ENCODE results near the gene CCDC192.

CCDC192 gene

DNA sequence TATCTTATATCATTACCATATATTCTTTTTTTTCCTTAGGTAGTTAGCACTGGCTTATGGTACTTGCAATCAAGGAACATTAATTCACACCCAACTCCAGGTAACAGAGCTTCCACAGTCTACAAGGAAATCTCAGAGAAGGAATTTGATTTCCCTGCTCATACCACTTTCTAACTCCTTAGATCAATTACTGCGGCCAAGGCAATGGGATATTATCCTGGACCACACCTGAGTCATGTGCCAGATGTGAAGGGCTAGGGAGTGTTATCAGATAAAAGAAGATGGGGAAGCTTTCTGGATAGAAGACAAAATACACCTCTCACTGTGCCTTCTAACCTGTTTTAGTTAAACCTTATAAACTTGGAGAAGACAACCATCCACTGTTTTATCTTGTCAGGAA is 181.2 kb downstream of the CCDC192 start:
- DNase-seq (ENCODE audit: low read depth in 2 of 2): no peak

DNA sequence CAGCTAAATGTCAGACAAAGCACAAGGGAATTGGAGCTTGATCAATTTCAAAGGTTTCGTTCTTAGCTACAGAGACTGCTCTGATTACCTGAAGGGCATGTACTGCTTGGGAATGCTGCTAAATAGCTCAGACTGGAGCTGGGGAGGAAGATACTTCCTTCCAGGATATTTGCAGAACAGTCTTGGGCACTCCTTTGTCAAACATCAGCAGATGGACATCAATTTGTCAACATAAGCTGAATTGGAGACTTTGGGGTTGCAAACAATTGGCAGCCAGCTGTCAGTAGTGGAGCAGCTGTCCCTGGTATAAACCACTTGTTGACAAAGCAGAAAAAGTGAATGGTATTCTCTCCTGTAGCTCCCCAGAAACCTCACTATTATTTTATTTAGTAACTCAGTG is 182.0 kb downstream of the CCDC192 start:
- DNase-seq (ENCODE audit: low read depth in 2 of 2): no peak

DNA sequence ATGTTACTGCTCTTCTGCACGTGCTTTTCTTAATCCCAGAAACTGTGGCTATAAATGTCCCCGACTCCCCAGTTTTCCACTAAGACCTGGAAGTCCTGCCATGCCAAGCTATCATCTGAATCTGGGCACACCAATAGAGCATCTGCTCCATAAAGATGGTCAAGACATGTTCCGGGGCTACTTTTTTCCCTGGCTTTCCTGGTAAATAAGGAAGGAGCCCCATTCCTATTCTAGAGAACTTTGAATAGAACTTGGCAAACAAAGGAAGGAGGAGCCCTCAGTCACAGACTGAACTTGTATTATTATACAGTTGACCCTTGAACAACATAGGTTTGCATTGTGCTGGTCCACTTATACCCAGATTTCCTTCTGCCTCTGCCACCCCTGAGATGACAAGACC is 182.9 kb downstream of the CCDC192 start:
- DNase-seq (ENCODE audit: low read depth in 2 of 2): no peak

DNA sequence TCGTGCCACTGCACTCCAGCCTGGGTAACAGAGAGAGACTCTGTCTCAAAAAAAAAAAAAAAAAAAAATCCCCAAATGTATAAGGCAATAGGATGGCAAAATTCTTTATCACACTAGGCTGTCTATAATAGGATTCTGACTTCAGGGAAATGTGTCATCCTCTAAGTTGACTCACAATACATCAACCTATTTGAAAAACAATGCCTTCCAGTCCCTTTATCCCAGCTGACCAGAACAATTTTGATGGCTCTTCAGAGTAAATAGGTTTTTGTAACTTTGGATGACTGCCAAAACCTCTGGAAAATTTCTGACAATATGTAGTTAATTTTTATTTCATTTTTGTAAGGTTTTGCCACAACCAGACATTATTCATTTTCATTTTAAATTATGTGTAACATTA is 184.1 kb downstream of the CCDC192 start:
- DNase-seq (ENCODE audit: low read depth in 2 of 2): no peak

- no peak for DNase-seq (ENCODE audit: low read depth in 2 of 2)
Measured at GRCh38 chr5:127891942-127892341, 188.8 kb downstream of the CCDC192 start.

- DNase-seq (ENCODE audit: low read depth in 2 of 2): no peak
Measured at GRCh38 chr5:127892467-127893207, 189.4 kb downstream of the CCDC192 start.

DNA sequence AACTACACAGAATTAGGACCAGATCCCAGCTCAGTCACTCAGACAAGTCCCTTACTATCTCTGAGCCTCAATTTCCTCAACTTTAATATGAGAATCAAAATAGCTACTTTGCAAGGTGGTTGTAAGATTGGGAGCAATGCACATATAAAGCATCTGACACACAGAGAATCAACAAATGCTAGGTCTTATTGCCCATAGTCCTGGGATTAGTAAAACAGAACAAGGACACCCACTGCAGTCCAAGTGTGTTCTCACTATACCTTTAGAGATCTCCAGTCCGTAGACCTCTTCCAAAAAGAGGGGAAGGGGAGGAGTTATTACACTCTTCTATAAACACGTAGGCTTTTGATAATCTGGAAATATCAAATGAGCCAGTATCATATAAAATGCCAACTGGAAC is 190.0 kb downstream of the CCDC192 start:
- no peak for DNase-seq (ENCODE audit: low read depth in 2 of 2)

DNA sequence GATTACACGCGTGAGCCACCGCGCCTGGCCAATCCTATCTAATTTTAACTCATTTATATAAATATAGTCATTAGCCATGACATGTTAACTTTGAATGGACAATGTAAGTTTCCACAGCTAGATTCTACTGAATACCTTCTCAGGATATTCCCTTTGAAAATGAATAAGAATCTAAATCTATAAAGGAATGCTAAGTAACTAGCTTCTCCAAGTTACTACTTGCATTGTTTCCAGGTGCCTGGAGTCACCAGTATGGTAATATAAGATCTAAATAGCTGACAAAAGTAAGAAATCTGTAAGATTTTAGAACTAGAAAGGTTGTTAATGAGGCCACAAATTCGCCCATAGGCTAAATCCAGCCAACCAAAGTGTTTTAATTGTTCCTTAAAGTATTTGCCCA is 191.3 kb downstream of the CCDC192 start:
- no peak for DNase-seq (ENCODE audit: low read depth in 2 of 2)

DNA sequence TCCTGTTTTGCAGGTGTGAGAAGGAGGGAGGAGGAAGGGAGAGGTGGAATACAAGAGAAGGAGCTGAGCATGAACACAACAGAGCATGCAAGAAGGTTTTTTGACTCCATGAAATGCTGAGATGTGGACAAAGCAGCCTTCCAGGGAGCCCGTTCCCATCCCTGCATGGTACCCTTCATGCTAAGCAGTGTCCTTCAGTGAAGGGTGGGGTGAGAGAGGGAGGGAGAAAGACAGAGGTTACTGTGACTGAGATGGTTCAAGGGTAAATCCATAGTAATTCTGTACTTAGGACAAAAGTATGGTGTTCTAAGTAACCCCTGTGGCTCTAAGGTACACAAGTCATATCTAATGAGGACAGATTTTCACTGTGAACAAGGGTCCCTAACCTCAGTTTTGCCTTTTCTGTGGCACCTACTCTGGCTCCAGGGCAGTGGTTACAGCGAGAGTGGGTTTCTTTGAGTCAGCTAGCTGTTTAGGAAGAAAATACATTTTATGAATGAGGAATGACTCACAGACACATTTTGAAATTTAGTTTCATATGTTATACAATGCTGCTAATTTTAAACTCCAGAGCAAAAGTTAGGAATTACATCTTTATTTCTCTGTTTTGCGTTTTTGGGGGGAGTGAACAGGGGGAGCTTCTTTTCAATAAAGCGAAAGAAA is 195.5 kb downstream of the CCDC192 start:
- no peak for DNase-seq (ENCODE audit: low read depth in 2 of 2)

DNA sequence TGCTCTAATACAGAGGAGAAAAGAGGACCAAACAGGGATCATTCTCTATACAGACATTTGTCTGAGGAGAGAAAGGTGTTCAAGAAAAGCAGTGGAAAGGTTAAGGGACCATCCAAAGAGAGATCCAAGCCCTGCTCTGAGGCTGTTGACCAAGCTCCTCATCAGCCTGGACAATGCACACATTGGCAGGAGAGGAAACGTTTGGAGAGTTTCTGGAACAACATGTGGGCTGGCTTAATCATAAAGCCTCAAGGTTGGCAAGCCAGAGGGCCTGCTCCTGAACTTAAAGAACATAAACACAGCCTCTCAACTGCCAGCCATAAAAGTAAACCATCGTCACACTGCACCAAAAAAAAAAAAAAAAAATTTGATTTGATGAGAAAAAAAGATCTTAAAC is 196.0 kb downstream of the CCDC192 start:
- no peak for DNase-seq (ENCODE audit: low read depth in 2 of 2)

GRCh38 chr5:127906562-127907204 is 203.5 kb downstream of the CCDC192 start:
- DNase-seq (ENCODE audit: low read depth in 2 of 2): no peak

DNA sequence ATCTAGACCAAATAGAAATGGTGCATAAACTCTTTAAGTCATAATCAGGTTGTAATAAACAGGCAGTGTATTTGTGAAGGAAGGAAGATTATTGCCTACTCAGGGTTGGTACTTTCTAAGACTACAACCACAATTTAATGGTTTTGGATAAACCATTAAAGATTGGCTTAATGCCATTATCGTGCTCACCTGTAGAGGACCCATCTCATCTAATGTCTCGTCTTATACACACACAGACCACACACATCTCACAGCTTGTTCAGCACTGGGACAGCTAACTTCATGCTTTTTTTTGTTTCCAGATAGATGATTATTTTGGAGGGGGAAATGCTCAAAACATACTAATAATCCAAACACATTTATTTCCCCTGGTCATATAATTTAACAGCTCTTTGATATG is 204.7 kb downstream of the CCDC192 start:
- DNase-seq (ENCODE audit: low read depth in 2 of 2): no peak

GRCh38 chr5:127909066-127909465 is 205.9 kb downstream of the CCDC192 start:
- no peak for DNase-seq (ENCODE audit: low read depth in 2 of 2)

GRCh38 chr5:127909821-127910220 is 206.6 kb downstream of the CCDC192 start:
- DNase-seq (ENCODE audit: low read depth in 2 of 2): no peak

- no peak for DNase-seq (ENCODE audit: low read depth in 2 of 2)
Measured at GRCh38 chr5:127910307-127910956, 207.2 kb downstream of the CCDC192 start.

- no peak for DNase-seq (ENCODE audit: low read depth in 2 of 2)
Measured at GRCh38 chr5:127911619-127912018, 208.4 kb downstream of the CCDC192 start.

GRCh38 chr5:127912411-127912810 is 209.2 kb downstream of the CCDC192 start:
- no peak for DNase-seq (ENCODE audit: low read depth in 2 of 2)

DNA sequence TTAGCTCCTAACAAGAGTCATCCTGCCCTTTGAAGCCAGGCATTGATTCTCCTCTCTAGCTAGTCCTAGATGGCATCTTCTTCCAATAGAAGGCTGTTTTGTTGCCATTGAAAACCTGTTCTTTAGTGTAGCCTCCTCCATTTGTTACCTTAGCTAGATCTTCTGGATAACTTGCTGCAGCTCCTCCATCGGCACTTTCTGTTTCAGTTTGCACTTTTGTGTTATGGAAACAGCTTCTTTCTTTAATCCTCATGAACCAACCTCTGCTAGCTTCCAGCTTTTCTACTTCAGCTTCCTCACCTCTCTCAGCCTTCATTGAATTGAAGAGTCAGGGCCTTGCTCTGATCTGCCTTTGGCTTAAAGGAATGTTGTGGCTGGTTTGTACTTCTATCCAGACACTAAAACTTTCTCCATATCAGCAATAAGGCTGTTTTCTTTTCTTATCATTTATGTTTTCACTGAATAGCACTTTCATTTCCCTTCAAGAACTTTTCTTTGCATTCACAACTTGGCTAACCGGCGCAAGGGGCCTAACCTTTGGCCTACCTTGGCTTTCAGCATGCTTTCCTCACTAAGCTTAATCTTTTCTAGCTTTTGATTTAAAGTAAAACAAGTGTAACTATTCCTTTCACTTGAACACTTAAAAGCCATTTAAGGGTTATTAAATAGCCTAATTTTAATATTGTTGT is 213.8 kb downstream of the CCDC192 start:
- DNase-seq (ENCODE audit: low read depth in 2 of 2): no peak

GRCh38 chr5:127919006-127919796 is 216.0 kb downstream of the CCDC192 start:
- DNase-seq (ENCODE audit: low read depth in 2 of 2): no peak

GRCh38 chr5:127919818-127920217 is 216.6 kb downstream of the CCDC192 start:
- DNase-seq (ENCODE audit: low read depth in 2 of 2): no peak

DNA sequence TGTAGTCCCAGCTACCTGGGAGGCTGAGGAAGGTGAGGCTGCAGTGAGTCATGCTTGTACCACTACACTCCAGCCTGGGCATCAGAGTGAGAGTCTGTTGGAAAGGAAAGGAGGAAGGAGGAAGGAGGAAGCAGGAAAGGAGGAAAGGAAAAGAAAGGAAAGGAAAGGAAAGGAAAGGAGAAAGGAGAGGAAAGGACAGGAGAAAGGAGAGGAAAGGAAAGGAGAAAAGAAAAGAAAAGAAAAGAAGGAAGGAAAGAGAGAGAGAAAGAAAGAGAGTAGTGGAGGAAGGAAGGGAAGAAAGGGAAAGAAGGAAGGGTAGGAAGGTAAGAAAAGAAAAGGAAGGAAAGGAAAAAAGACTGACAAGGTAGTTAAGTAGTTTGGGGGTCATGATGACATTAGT is 217.7 kb downstream of the CCDC192 start:
- DNase-seq (ENCODE audit: low read depth in 2 of 2): no peak

Data from stimulated activated CD8-positive, alpha-beta memory T cell treated with anti-CD3 and anti-CD28 coated beads, Interleukin-2, amount 100 ng/mL, for 48 hours (primary cell).